Sigmoid colon (tissue), 4 donors: ENCODE measurements around the gene ROBO4.

Experiments
- EP300 ChIP-seq, 4 donors: sonication (generic); formaldehyde crosslinking; IDR thresholded peaks; one replicate each; pipeline ENCODE4 v1.6.1; 2017; ENCODE audit warnings: antibody characterized with exemption in 4 of 4
- POLR2A ChIP-seq, 2 donors: fragments of 450-650 bp; IDR thresholded peaks; one replicate each; pipeline ENCODE4 v1.6.1; 2016; ENCODE audit warnings: antibody characterized with exemption in 2 of 2, mild to moderate bottlenecking in 2 of 2, moderate library complexity in 2 of 2
- TF ChIP-seq, protein P1 (sequence below), 4 experiments: fragments of 450-650 bp in 3 of 4; fragments of 200-600 bp in 1 of 4; IDR thresholded peaks; one replicate each; pipeline ENCODE4 v1.5.1; 2016 to 2019; ENCODE audit warnings: antibody characterized with exemption in 4 of 4, mild to moderate bottlenecking in 3 of 4, moderate library complexity in 2 of 4

DNA sequence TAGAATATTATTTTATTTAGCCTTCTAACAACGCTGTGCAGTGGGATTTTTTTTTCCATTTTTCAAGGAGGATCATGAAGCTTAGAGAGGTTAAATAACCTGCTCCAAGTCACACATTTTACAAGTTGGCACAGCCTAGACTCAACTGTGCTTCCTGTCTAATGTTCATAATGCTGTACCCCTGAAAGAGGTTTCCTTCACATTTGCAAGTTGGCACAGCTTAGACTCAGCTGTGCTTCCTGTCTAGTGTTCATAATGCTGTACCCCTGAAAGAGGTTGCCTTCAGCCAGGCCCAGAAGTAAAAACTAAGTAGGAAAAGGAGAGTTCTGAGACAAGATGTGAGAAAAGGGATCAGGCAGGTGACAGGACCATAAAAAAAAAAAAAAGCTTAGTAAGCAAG lies 46.1 kb upstream of the ROBO4 start:
- TF ChIP-seq, protein P1, sequence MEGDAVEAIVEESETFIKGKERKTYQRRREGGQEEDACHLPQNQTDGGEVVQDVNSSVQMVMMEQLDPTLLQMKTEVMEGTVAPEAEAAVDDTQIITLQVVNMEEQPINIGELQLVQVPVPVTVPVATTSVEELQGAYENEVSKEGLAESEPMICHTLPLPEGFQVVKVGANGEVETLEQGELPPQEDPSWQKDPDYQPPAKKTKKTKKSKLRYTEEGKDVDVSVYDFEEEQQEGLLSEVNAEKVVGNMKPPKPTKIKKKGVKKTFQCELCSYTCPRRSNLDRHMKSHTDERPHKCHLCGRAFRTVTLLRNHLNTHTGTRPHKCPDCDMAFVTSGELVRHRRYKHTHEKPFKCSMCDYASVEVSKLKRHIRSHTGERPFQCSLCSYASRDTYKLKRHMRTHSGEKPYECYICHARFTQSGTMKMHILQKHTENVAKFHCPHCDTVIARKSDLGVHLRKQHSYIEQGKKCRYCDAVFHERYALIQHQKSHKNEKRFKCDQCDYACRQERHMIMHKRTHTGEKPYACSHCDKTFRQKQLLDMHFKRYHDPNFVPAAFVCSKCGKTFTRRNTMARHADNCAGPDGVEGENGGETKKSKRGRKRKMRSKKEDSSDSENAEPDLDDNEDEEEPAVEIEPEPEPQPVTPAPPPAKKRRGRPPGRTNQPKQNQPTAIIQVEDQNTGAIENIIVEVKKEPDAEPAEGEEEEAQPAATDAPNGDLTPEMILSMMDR (IDR thresholded peaks at IDR 0.05), result no peak
- TF ChIP-seq POLR2A (IDR thresholded peaks at IDR 0.05) (no peak), EP300 (IDR thresholded peaks at IDR 0.05) (no peak)
